GM18858 (cell line): ENCODE results near the gene RIPOR3.
"Not testable (repeated sequence)": the region's sequence is repeated elsewhere in the genome, so short reads cannot be mapped to it uniquely, and the experiment has no call there.

Experiments used
- ATAC-seq: cut with Tn5 transposase; IDR thresholded peaks from one replicate; pipeline ENCODE4 v1.9.1; 2021; ENCODE audit not compliant: unreplicated experiment

RIPOR3 gene

GRCh38 chr20:50559856-50560638, 131.3 kb downstream of the RIPOR3 start:
- no peak for ATAC-seq

GRCh38 chr20:50559149-50559548, 132.2 kb downstream of the RIPOR3 start:
- ATAC-seq: no peak

GRCh38 chr20:50558483-50558925, 132.8 kb downstream of the RIPOR3 start:
- ATAC-seq: no peak

GRCh38 chr20:50557549-50558134, 133.7 kb downstream of the RIPOR3 start:
- no peak for ATAC-seq

GRCh38 chr20:50555662-50556061, 135.7 kb downstream of the RIPOR3 start:
- ATAC-seq: no peak

GRCh38 chr20:50554694-50555579, 136.4 kb downstream of the RIPOR3 start:
- ATAC-seq: no peak

- no peak for ATAC-seq
Observed at GRCh38 chr20:50552979-50553378, 138.4 kb downstream of the RIPOR3 start.

GRCh38 chr20:50551288-50551687, 140.1 kb downstream of the RIPOR3 start:
- ATAC-seq: no peak

GRCh38 chr20:50550531-50550930, 140.8 kb downstream of the RIPOR3 start:
- no peak for ATAC-seq

- ATAC-seq: no peak
Observed at GRCh38 chr20:50548396-50548795, 142.9 kb downstream of the RIPOR3 start.

- no peak for ATAC-seq
Observed at GRCh38 chr20:50547964-50548363, 143.4 kb downstream of the RIPOR3 start.

- peak; percentile 64 for ATAC-seq
Observed at GRCh38 chr20:50546729-50547314, 144.5 kb downstream of the RIPOR3 start.

GRCh38 chr20:50545126-50545525, 146.2 kb downstream of the RIPOR3 start:
- no peak for ATAC-seq

GRCh38 chr20:50543326-50543725, 148.0 kb downstream of the RIPOR3 start:
- ATAC-seq: no peak

- ATAC-seq: no peak
Observed at GRCh38 chr20:50541606-50542041, 149.7 kb downstream of the RIPOR3 start.

GRCh38 chr20:50540620-50541605, 150.4 kb downstream of the RIPOR3 start:
- ATAC-seq: no peak

GRCh38 chr20:50539798-50540197, 151.5 kb downstream of the RIPOR3 start:
- ATAC-seq: not testable (repeated sequence)

- no peak for ATAC-seq
Observed at GRCh38 chr20:50538276-50538675, 153.1 kb downstream of the RIPOR3 start.

GRCh38 chr20:50537546-50538201, 153.7 kb downstream of the RIPOR3 start:
- ATAC-seq: no peak
